GM12892 (cell line): Measurements from ENCODE around the gene LRRC36.

Experiments
- POLR2A ChIP-seq: IDR thresholded peaks from 2 replicates; pipeline ENCODE4 v1.6.1; 2011; ENCODE audit warnings: low read depth, low read length, control low read depth
- POLR2AphosphoS5 ChIP-seq: IDR thresholded peaks from 2 replicates; pipeline ENCODE4 v1.6.1; 2011; ENCODE audit warnings: low read depth, low read length, control low read depth
- TAF1 ChIP-seq: IDR thresholded peaks from 2 replicates; pipeline ENCODE4 v1.6.1; 2011; ENCODE audit warnings: low read depth, mild to moderate bottlenecking, control low read depth, low read length, borderline replicate concordance

GRCh38 chr16:67406111-67406971 is 79.7 kb downstream of the LRRC36 start:
- TF ChIP-seq POLR2A = no peak
- TF ChIP-seq TAF1 = no peak
- no peak for TF ChIP-seq POLR2AphosphoS5
